B cell (primary cell): Measurements from ENCODE around the gene NECTIN1. TPM values are rescaled to one million over a fixed set of nuclear protein-coding genes. Genes with fewer than 3 reads are reported as not detected.

ENCODE experiments used
- ATAC-seq: fragments of 200-7000 bp; cut with Tn5 transposase; one replicate; pipeline ENCODE4 v1.10.0; 2021; ENCODE audit warnings: low read depth, mild to moderate bottlenecking, moderate number of reproducible peaks, moderate library complexity
- CTCF ChIA-PET: fragments of 350-600 bp; sonication (Branson Sonifier 250); formaldehyde crosslinking; loops from one replicate; lab custom pipeline; 2021; ENCODE audit warnings: antibody characterized with exemption, inconsistent platforms; lab: Charles Lee
- POLR2A ChIA-PET: fragments of 350-600 bp; sonication (Branson Sonifier 250); formaldehyde crosslinking; loops from one replicate; lab custom pipeline; 2021; ENCODE audit warnings: antibody characterized with exemption; lab: Charles Lee
- DNase-seq: peaks from one replicate; pipeline ENCODE4 v3.0.0; 2013
- H2AFZ ChIP-seq: 2 replicates; pipeline ENCODE4 v1.6.1; 2012; ENCODE audit warnings: mild to moderate bottlenecking, low read depth, low read length; ENCODE audit not compliant: insufficient read depth, poor library complexity, severe bottlenecking
- H3K27ac ChIP-seq, 2 donors: 1 replicate in 1 of 2; 2 replicates in 1 of 2; pipeline ENCODE4 v1.5.1; 2012 to 2013; ENCODE audit warnings: low read length in 2 of 2, mild to moderate bottlenecking in 2 of 2, moderate library complexity in 1 of 2
- H3K27me3 ChIP-seq, 4 experiments: fragments of 200-600 bp in 1 of 4; sonication (generic) in 1 of 4; replicated peaks in 1 of 4; 1 replicate in 2 of 4; 2 replicates in 2 of 4; pipeline versions ENCODE4 v1.6.1 to v1.7.0; 2013 to 2016; ENCODE audit warnings: low read length in 3 of 4, mild to moderate bottlenecking in 2 of 4, mixed read lengths in 1 of 4, moderate library complexity in 1 of 4; ENCODE audit not compliant: insufficient read depth in 4 of 4, control insufficient read depth in 3 of 4; ENCODE audit errors: control extremely low read depth in 1 of 4
- H3K36me3 ChIP-seq, 2 experiments: replicated peaks in 1 of 2; 1 replicate in 1 of 2; 2 replicates in 1 of 2; pipeline versions ENCODE4 v1.6.1 to v1.7.1; 2013; ENCODE audit warnings: low read length in 1 of 2; ENCODE audit not compliant: insufficient read depth in 2 of 2, control insufficient read depth in 1 of 2; ENCODE audit errors: control extremely low read depth in 1 of 2, extremely low read depth in 1 of 2
- H3K4me1 ChIP-seq, 2 donors: fragments of 200-600 bp in 1 of 2; sonication (generic) in 1 of 2; 1 replicate in 1 of 2; 2 replicates in 1 of 2; pipeline versions ENCODE4 v1.5.1 to v1.6.1; 2013 to 2017; ENCODE audit warnings: low read length in 2 of 2; ENCODE audit not compliant: control insufficient read depth in 2 of 2, insufficient read depth in 2 of 2
- H3K4me2 ChIP-seq: replicated peaks from 2 replicates; pipeline ENCODE3; 2012; ENCODE audit warnings: mild to moderate bottlenecking, low read depth, low read length; ENCODE audit not compliant: poor library complexity, severe bottlenecking
- H3K4me3 ChIP-seq, 5 experiments: fragments of 200-600 bp in 1 of 5; sonication (generic) in 1 of 5; 1 replicate in 3 of 5; 2 replicates in 2 of 5; pipeline versions ENCODE4 v1.5.1 to v1.7.0; 2011 to 2016; ENCODE audit warnings: low read length in 4 of 5, mild to moderate bottlenecking in 4 of 5, low read depth in 2 of 5, control low read depth in 1 of 5, moderate library complexity in 1 of 5; ENCODE audit not compliant: insufficient read depth in 1 of 5; ENCODE audit errors: control extremely low read depth in 1 of 5, extremely low read depth in 1 of 5
- H3K79me2 ChIP-seq: fragments of 200-600 bp; sonication (generic); one replicate; pipeline ENCODE4 v1.6.0; 2016; ENCODE audit warnings: low read length; ENCODE audit not compliant: control insufficient read depth, insufficient read depth
- H3K9ac ChIP-seq: fragments of 200-600 bp; sonication (generic); 2 replicates; pipeline ENCODE4 v1.6.1; 2017; ENCODE audit warnings: mild to moderate bottlenecking, low read length, moderate library complexity
- H3K9me3 ChIP-seq, 3 donors: one replicate each; pipeline versions ENCODE4 v1.6.1 to v1.7.1; 2013; ENCODE audit warnings: low read length in 2 of 3; ENCODE audit not compliant: control insufficient read depth in 2 of 3, insufficient read depth in 1 of 3; ENCODE audit errors: control extremely low read depth in 1 of 3
- H4K20me1 ChIP-seq: 2 replicates; pipeline ENCODE4 v1.6.0; 2012; ENCODE audit warnings: mild to moderate bottlenecking, low read length; ENCODE audit not compliant: insufficient read depth, control insufficient read depth, poor library complexity, severe bottlenecking
- H3K27ac Mint-ChIP-seq: one replicate; pipeline ENCODE4 v1.8.0; 2021; ENCODE audit warnings: mixed read lengths
- H3K27me3 Mint-ChIP-seq: one replicate; pipeline ENCODE4 v1.8.0; 2021; ENCODE audit warnings: mixed read lengths
- H3K4me1 Mint-ChIP-seq: one replicate; pipeline ENCODE4 v1.8.0; 2021; ENCODE audit warnings: mixed read lengths
- H3K4me3 Mint-ChIP-seq: one replicate; pipeline ENCODE4 v1.8.0; 2021; ENCODE audit warnings: mixed read lengths
- H3K9me3 Mint-ChIP-seq: one replicate; pipeline ENCODE4 v1.8.0; 2022; ENCODE audit warnings: mixed read lengths; ENCODE audit not compliant: insufficient read depth
- CTCF ChIP-seq: fragments of 200-600 bp; IDR thresholded peaks from one replicate; pipeline ENCODE4 v1.8.0; 2022; ENCODE audit warnings: antibody characterized with exemption, mild to moderate bottlenecking
- EZH2 ChIP-seq: IDR thresholded peaks from 2 replicates; pipeline ENCODE4 v1.6.1; 2012; ENCODE audit warnings: borderline replicate concordance, low read depth, mild to moderate bottlenecking, moderate library complexity, low read length; ENCODE audit not compliant: insufficient read depth, poor library complexity, severe bottlenecking
- WGBS: methylation state at CpG from one replicate; pipeline ENCODE4 v1.1.5; 2013; ENCODE audit warnings: missing lambda C conversion rate; ENCODE audit not compliant: insufficient coverage; 5-methylcytosine and 5-hydroxymethylcytosine counted together
- intact Hi-C: fragments of 100-400 bp; cut with micrococcal nuclease; formaldehyde crosslinking; loops from one replicate; pipeline ENCODE4 v1.10.0; 2022
- polyA plus RNA-seq: library from polyadenylated mRNA; depleted of rRNA; stranded (reverse); fragments of >200 nt; gene quantifications from 2 replicates; pipeline ENCODE4 v1.2.3, GENCODE V29; 2012
- total RNA-seq, 2 donors: library from RNA; stranded (reverse); fragments of 120-200 nt in 1 of 2; gene quantifications; 1 replicate in 1 of 2; 2 replicates in 1 of 2; pipeline versions ENCODE4 v1.2.3 to v1.2.4, GENCODE V29; 2013 to 2022

NECTIN1 gene
- total and polyA plus RNA-seq, 2 donors (not counting 1 experiment from before 2014, with no cell fraction given), result 2.1 to 3.9 TPM

- no peak overlapping the region for H3K4me2 ChIP-seq
- WGBS, result 97% methylated on average over 14 of the region's 30 CpGs
These were observed 12.2 kb downstream of the NECTIN1 start for GRCh38 chr11:119716582-119717498.

More at GRCh38 chr11:119716582-119717498, 12.2 kb downstream of the NECTIN1 start:
- ChIA-PET CTCF (no interaction called here), POLR2A (no interaction called here)
- Mint-ChIP-seq H3K9me3 (no peaks in the 10 kb centered on the region), H3K4me3 (no peak overlapping the region), H3K27ac (no peak overlapping the region), H3K4me1 (no peaks in the 10 kb centered on the region), H3K27me3 (peaks cover 11% of the 10 kb centered on the region)
- Histone ChIP-seq H3K36me3 (no peaks in the 10 kb centered on the region), H3K9me3 (no peaks in the 10 kb centered on the region), H3K27ac (no peak overlapping the region), H2AFZ (no peak overlapping the region), H3K79me2 (peaks cover 5% of the 10 kb centered on the region), H3K4me3 (no peak overlapping the region), H3K27me3 (no peaks in the 10 kb centered on the region), H4K20me1 (no peaks in the 10 kb centered on the region), H3K9ac (no peak overlapping the region), H3K4me1 (no peaks in the 10 kb centered on the region)
- DNase-seq (no peak), ATAC-seq (no peak)
- no peak for TF ChIP-seq EZH2
- no peak for TF ChIP-seq CTCF
- intact Hi-C loops, result no loop called here
